ENCODE measurements around the gene SMG6.
"Not testable (repeated sequence)": the region's sequence is repeated elsewhere in the genome, so short reads cannot be mapped to it uniquely, and the experiment has no call there.

The SMG6 gene

DNA sequence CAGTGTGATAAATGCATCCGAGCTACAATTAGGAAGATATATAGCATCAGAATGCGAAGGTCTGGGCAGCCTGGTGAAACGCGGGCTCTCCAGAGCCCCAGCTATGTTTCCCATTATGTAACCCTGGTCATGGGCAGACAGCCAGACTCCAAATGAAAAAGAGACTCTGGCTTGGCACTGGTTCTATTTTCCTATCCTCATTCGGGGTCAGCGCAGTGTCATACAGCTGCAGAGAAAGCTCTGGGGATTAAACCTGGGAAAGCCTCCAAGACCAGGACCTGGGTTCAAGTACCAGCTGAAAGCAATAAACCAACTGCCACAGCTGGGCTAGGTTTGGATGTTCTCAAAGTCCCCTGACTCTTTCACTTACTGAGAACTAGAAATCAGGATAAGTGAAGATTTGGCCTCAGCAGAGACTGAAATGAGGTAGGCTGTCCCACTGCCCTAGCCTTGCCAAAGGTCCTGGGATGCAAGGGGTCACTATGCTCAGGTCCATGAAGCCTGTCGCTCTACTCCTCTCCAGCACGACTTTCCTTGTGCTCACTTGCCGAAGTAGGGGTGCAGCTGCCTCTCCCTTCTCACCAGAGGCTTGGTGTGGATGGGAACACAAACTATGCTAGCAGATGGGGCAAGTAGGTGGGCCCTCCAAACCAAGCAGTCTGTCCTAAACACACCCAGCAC is 123.8 kb downstream of the SMG6 start:
- H3K9me3 ChIP-seq (ENCODE audit: low read length): no peaks in the 10 kb centered on the region
- H3K27me3 ChIP-seq (ENCODE audit: insufficient read depth, low read length): no peaks in the 10 kb centered on the region
- no peak overlapping the region for H2AFZ ChIP-seq (ENCODE audit: low read depth, low read length)
- H3K4me1 ChIP-seq (ENCODE audit: insufficient read depth, low read length): peaks cover 6% of the 10 kb centered on the region
- H3K36me3 ChIP-seq (ENCODE audit: insufficient read depth, low read length): peaks cover 54% of the 10 kb centered on the region
- H3K4me3 ChIP-seq (ENCODE audit: low read length): no peak overlapping the region

DNA sequence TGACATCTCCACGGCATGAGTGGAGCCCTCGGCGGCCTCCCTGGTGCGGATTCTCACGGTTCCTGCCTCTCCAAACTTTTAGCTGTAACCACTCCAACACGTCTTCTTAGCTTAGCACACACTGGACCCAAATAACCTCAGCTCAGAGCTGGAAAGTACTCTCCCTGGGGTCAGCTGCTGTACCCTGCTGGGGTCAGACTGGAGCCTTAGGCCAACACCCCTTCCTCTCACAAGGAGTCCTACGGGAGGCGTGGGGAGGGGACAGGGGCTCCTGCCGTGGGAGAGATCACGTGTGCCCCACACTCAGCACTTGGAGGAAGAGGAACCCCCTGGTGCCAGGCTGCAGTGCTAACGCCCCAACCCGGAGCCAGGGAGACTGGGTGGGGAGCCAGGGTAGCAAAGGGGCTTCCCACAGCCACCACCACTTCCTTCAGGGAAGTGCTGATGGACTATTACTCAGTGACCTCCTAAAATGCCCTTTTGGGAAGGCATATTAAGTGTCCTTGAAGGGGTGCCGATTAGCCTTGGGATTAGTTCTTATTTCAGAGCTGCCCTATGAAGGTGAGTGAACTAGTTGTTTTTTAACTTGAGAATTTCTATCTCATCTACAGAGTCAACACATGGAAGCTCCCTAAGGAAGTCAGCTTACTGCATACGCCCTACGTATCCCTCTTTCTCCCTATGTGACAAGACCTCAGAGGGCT is 124.6 kb downstream of the SMG6 start:
- H3K4me1 ChIP-seq (ENCODE audit: insufficient read depth, low read length): peaks cover 10% of the 10 kb centered on the region

DNA sequence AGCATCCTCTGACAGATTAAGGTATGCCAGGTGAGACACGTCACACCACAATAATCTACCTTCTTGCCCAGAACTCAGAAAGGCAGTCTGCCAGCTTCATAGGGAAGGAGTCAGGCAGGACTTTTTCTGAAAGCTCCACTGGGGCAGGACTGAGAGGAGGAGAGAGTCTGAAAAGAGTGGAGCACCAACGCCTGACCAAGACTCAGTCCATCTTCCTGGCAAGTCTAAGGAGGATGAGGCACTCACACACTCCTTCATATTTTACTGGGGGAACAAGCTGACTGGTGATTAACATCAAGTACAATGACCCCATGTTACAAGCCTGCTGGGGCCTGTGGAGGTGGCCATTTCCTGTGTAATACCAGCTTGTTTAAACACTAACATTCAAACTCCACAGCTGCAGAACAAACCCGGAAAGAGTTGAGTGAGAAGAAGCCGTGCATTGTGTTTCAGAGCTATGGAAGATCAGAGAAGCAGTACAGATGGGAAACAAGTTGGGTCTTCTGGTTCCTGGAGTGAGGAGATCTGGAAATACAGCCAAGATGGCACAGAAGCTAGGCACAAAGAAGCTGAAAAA is 126.3 kb downstream of the SMG6 start:
- Histone ChIP-seq H3K9me3 (ENCODE audit: low read length) (no peaks in the 10 kb centered on the region), H2AFZ (ENCODE audit: low read depth, low read length) (no peak overlapping the region), H3K4me1 (ENCODE audit: insufficient read depth, low read length) (peaks cover 22% of the 10 kb centered on the region), H3K27me3 (ENCODE audit: insufficient read depth, low read length) (no peaks in the 10 kb centered on the region), H3K36me3 (ENCODE audit: insufficient read depth, low read length) (peaks cover 48% of the 10 kb centered on the region), H3K4me3 (ENCODE audit: low read length) (no peak overlapping the region)

More for the DNA sequence above, 124.6 kb downstream of the SMG6 start:
- no peaks in the 10 kb centered on the region for H3K9me3 ChIP-seq (ENCODE audit: low read length)
- peaks cover 57% of the 10 kb centered on the region for H3K36me3 ChIP-seq (ENCODE audit: insufficient read depth, low read length)
- no peak overlapping the region for H2AFZ ChIP-seq (ENCODE audit: low read depth, low read length)
- no peaks in the 10 kb centered on the region for H3K27me3 ChIP-seq (ENCODE audit: insufficient read depth, low read length)
- H3K4me3 ChIP-seq (ENCODE audit: low read length): no peak overlapping the region

DNA sequence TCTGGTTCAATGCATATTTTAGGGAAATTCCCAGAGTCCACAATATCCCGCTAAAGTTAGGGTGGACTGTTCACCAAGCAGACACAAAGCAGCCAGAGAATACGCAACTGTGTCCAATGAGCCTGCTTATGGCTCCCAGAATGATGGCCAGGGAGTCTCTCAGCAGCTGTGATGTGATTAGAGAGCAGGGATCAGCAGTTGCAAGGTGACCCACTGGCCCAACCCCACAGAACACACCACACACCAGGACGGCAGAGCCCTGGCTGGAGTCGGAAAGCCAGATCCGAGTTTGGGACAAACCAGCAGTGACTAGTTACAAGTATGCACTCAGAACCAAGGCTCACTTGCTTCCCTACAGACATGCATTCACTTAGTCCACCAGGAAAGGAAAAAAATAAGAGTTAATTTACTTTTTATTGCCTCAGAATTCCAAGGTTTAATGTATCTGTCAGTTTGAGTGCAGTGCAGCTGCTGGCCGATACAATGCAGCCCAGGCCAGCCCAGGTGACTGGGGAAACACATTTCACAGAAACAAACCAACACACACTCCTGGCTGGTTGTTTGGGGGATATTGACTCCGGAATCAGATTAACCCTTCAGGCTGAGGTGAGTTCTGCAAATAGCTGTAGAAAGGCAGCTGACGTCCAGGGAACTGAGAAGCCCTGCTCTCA is 127.0 kb downstream of the SMG6 start:
- Histone ChIP-seq H2AFZ (ENCODE audit: low read depth, low read length) (no peak overlapping the region), H3K27me3 (ENCODE audit: insufficient read depth, low read length) (no peaks in the 10 kb centered on the region), H3K4me3 (ENCODE audit: low read length) (no peak overlapping the region), H3K36me3 (ENCODE audit: insufficient read depth, low read length) (peaks cover 41% of the 10 kb centered on the region), H3K9me3 (ENCODE audit: low read length) (no peaks in the 10 kb centered on the region), H3K4me1 (ENCODE audit: insufficient read depth, low read length) (peaks cover 29% of the 10 kb centered on the region)

- peaks cover 29% of the 10 kb centered on the region for H3K4me1 ChIP-seq (ENCODE audit: insufficient read depth, low read length)
Measured at GRCh38 chr17:2175294-2175628, 128.3 kb downstream of the SMG6 start.

GRCh38 chr17:2174468-2175293 is 128.9 kb downstream of the SMG6 start:
- Histone ChIP-seq H3K27me3 (ENCODE audit: insufficient read depth, low read length) (no peaks in the 10 kb centered on the region), H3K36me3 (ENCODE audit: insufficient read depth, low read length) (peaks cover 28% of the 10 kb centered on the region), H3K4me3 (ENCODE audit: low read length) (no peak overlapping the region), H3K4me1 (ENCODE audit: insufficient read depth, low read length) (peaks cover 29% of the 10 kb centered on the region), H2AFZ (ENCODE audit: low read depth, low read length) (no peak overlapping the region), H3K9me3 (ENCODE audit: low read length) (no peaks in the 10 kb centered on the region)

More at GRCh38 chr17:2175294-2175628, 128.3 kb downstream of the SMG6 start:
- Histone ChIP-seq H3K9me3 (ENCODE audit: low read length) (no peaks in the 10 kb centered on the region), H3K4me3 (ENCODE audit: low read length) (no peak overlapping the region), H3K27me3 (ENCODE audit: insufficient read depth, low read length) (no peaks in the 10 kb centered on the region), H3K36me3 (ENCODE audit: insufficient read depth, low read length) (peaks cover 28% of the 10 kb centered on the region), H2AFZ (ENCODE audit: low read depth, low read length) (no peak overlapping the region)

DNA sequence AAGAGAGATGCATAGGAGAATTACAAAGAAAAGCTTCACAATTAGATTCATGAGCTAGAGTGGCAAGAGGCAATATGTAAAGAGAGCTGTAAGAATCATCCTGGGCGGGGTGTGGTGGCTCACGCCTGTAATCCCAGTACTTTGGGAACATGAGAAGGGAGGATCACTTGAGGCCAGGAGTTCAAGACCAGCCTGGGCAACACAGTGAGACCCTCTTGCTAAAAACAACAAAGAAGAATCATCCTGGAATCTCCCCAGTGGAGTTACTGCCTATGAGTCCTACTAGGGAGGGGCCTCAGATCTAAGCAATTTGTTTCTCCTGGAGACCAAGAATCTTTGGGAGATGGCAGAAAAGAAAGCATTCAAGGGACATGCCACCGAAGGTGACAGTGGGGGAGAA is 129.6 kb downstream of the SMG6 start:
- Histone ChIP-seq H3K27me3 (ENCODE audit: insufficient read depth, low read length) (no peaks in the 10 kb centered on the region), H3K4me1 (ENCODE audit: insufficient read depth, low read length) (peaks cover 29% of the 10 kb centered on the region)

DNA sequence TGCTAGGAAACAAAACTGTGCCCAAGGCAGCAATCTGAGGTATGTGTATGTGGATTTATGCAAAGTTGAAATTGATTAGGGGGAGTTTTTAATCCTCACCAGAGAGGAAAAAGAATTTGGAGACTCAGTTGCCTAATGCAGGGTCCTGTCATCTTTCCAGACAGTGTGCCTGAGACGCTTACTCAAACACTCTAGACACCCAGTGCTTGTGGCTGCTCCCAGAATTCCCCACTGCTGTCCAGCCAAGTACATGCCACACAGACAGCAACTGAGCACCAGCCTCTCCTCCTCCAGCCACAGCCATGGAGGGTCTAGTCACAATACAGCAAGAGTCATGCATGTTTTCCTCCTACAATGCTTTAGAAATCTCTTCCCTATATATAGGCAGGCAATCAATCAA is 130.6 kb downstream of the SMG6 start:
- peaks cover 29% of the 10 kb centered on the region for H3K4me1 ChIP-seq (ENCODE audit: insufficient read depth, low read length)

More for the DNA sequence above, 129.6 kb downstream of the SMG6 start:
- peaks cover 27% of the 10 kb centered on the region for H3K36me3 ChIP-seq (ENCODE audit: insufficient read depth, low read length)
- H3K4me3 ChIP-seq (ENCODE audit: low read length): no peak overlapping the region
- H3K9me3 ChIP-seq (ENCODE audit: low read length): no peaks in the 10 kb centered on the region
- no peak overlapping the region for H2AFZ ChIP-seq (ENCODE audit: low read depth, low read length)

DNA sequence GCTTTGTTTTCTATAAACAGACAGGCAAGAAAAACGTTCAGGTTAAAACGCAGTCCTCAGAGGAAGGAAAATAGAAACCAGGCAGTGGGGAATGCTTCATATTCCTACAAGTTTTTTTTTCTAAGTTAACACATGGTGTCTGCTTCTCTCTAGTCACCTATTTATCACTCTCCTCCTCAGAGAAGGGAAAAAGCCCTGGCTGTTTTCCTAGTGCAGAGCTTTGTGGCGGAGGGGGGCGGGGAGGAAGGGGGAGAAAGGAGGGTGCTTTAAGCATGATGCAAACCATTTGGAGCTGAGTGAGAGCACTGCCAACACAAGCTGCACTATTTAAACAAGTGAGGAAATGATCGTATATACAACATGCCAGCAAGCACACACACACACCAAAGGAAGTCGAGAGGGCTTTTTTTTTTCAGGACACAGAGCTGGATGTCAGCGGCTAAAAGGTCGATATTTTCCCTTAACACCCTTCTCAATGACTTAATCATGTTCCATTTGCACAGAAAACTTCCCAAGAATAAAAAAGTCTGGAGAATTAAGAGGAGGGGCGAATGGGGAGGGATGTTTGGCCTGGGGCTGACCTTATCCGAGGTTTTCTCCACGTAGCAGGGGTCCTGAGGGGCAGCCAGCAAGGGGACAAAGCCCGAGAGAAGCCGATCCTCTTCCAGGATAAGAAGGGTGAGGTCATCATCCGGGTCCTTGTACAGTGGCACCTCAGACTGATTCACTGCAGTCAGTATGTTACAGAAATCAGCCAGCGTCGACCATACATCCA is 131.3 kb downstream of the SMG6 start:
- Histone ChIP-seq H3K9me3 (ENCODE audit: low read length) (no peaks in the 10 kb centered on the region), H3K4me3 (ENCODE audit: low read length) (peak overlapping the region; percentile 7), H3K27me3 (ENCODE audit: insufficient read depth, low read length) (no peaks in the 10 kb centered on the region), H3K4me1 (ENCODE audit: insufficient read depth, low read length) (peaks cover 29% of the 10 kb centered on the region), H2AFZ (ENCODE audit: low read depth, low read length) (no peak overlapping the region), H3K36me3 (ENCODE audit: insufficient read depth, low read length) (peaks cover 23% of the 10 kb centered on the region)

More for the DNA sequence above, 130.6 kb downstream of the SMG6 start:
- Histone ChIP-seq H3K36me3 (ENCODE audit: insufficient read depth, low read length) (peaks cover 23% of the 10 kb centered on the region), H3K9me3 (ENCODE audit: low read length) (no peaks in the 10 kb centered on the region), H3K27me3 (ENCODE audit: insufficient read depth, low read length) (no peaks in the 10 kb centered on the region), H2AFZ (ENCODE audit: low read depth, low read length) (no peak overlapping the region), H3K4me3 (ENCODE audit: low read length) (no peak overlapping the region)

DNA sequence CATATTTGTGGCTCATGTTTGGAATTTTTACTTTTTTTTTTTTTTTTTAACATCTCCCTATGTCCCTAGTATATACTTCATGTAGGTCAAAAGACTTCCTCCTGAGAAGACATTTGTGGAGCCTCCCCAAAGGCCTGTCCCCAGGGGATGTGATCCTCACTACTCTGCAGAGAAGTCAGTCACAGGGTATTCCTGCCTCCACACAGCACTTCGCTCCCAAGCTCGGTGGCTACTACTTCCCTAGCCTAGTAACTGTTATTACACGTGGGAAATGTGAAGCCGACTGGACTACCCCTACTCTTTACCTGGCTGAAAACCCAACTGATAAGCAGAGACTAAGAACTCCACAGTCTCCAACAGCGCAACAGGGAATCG is 131.9 kb downstream of the SMG6 start:
- H3K4me1 ChIP-seq (ENCODE audit: insufficient read depth, low read length): peaks cover 29% of the 10 kb centered on the region
- H3K36me3 ChIP-seq (ENCODE audit: insufficient read depth, low read length): peaks cover 24% of the 10 kb centered on the region
- H3K27me3 ChIP-seq (ENCODE audit: insufficient read depth, low read length): no peaks in the 10 kb centered on the region
- H3K4me3 ChIP-seq (ENCODE audit: low read length): no peak overlapping the region
- H3K9me3 ChIP-seq (ENCODE audit: low read length): no peaks in the 10 kb centered on the region
- H2AFZ ChIP-seq (ENCODE audit: low read depth, low read length): no peak overlapping the region

DNA sequence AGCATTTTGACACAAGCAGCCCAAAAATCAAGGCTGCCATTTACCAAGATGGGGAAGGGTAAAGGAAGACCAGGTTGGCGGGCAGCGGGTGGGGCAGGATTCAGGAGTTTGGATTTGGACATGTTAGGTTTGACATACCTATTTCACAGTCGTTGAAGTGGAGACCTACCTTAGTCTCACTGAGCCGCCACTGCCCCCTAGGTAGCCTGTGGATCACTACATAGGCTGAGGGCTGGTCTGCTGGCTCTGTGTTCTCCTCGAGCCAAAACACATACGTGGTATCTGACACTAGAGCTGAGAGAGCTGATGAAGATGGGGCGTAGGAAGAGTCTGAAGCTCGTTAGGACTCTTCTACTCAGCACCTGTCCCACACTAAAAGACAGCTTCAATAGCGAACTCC is 133.6 kb downstream of the SMG6 start:
- Histone ChIP-seq H3K36me3 (ENCODE audit: insufficient read depth, low read length) (peaks cover 34% of the 10 kb centered on the region), H3K9me3 (ENCODE audit: low read length) (no peaks in the 10 kb centered on the region), H3K27me3 (ENCODE audit: insufficient read depth, low read length) (no peaks in the 10 kb centered on the region), H2AFZ (ENCODE audit: low read depth, low read length) (no peak overlapping the region), H3K4me1 (ENCODE audit: insufficient read depth, low read length) (peaks cover 26% of the 10 kb centered on the region), H3K4me3 (ENCODE audit: low read length) (no peak overlapping the region)

- not testable (repeated sequence) for H3K9me3 ChIP-seq (ENCODE audit: low read length); H3K4me1 ChIP-seq (ENCODE audit: insufficient read depth, low read length); H2AFZ ChIP-seq (ENCODE audit: low read depth, low read length); H3K27me3 ChIP-seq (ENCODE audit: insufficient read depth, low read length); H3K4me3 ChIP-seq (ENCODE audit: low read length)
- peaks cover 51% of the 10 kb centered on the region for H3K36me3 ChIP-seq (ENCODE audit: insufficient read depth, low read length)
Measured at GRCh38 chr17:2165723-2166122, 137.9 kb downstream of the SMG6 start.
